MM.1S (cell line): ENCODE data around the gene USP5.

Experiments used
- EZH2 ChIP-seq: fragments of 300-600 bp; sonication (generic); optimal IDR thresholded peaks from 2 replicates; pipeline ENCODE3; 2017; ENCODE audit warnings: low read depth, mild to moderate bottlenecking, antibody characterized with exemption, low read length, mixed read lengths
- EZH2phosphoT487 ChIP-seq: fragments of 300-600 bp; sonication (generic); IDR thresholded peaks from 2 replicates; pipeline ENCODE4 v1.6.1; 2018; ENCODE audit warnings: antibody characterized with exemption, low read length
- TF ChIP-seq, protein P1 (sequence below): fragments of 300-600 bp; sonication (generic); IDR thresholded peaks from 2 replicates; pipeline ENCODE4 v1.5.1; 2016; ENCODE audit warnings: antibody characterized with exemption, low read length, mixed read lengths

DNA sequence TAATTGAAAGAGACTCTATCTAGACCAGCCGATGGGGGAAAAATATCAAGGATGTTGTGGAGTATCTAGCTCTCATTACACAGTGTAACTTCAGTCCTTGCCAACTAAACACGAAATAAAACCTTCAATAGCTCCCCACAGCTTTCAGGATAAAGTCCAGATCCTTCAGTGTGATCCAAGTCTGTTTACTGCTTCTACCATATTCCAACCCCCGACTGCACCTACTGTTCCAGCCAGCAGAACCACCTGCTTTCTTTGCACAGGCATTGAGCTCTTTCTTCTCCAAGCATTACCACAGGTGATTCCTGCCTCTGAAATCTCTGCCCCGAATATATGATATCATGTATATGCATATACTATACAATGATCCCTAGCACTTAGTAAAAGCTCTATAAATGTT is 50.5 kb downstream of the USP5 start:
- TF ChIP-seq EZH2phosphoT487 (no peak), EZH2 (no peak)
- TF ChIP-seq, protein P1, sequence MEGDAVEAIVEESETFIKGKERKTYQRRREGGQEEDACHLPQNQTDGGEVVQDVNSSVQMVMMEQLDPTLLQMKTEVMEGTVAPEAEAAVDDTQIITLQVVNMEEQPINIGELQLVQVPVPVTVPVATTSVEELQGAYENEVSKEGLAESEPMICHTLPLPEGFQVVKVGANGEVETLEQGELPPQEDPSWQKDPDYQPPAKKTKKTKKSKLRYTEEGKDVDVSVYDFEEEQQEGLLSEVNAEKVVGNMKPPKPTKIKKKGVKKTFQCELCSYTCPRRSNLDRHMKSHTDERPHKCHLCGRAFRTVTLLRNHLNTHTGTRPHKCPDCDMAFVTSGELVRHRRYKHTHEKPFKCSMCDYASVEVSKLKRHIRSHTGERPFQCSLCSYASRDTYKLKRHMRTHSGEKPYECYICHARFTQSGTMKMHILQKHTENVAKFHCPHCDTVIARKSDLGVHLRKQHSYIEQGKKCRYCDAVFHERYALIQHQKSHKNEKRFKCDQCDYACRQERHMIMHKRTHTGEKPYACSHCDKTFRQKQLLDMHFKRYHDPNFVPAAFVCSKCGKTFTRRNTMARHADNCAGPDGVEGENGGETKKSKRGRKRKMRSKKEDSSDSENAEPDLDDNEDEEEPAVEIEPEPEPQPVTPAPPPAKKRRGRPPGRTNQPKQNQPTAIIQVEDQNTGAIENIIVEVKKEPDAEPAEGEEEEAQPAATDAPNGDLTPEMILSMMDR = no peak
